OCI-LY3 (cell line): ENCODE measurements around the gene SULT2B1.

Source experiments
- EZH2phosphoT487 ChIP-seq: fragments of 200-600 bp; shearing (Covaris generic); IDR thresholded peaks from 2 replicates; pipeline ENCODE4 v1.6.1; 2018; ENCODE audit warnings: antibody characterized with exemption, mixed run types, low read depth
- TF ChIP-seq, protein P1 (sequence below): fragments of 200-600, 300-600 bp; sonication (generic); IDR thresholded peaks from 2 replicates; pipeline ENCODE4 v1.5.1; 2014; ENCODE audit warnings: antibody characterized with exemption, low read length, low read depth

DNA sequence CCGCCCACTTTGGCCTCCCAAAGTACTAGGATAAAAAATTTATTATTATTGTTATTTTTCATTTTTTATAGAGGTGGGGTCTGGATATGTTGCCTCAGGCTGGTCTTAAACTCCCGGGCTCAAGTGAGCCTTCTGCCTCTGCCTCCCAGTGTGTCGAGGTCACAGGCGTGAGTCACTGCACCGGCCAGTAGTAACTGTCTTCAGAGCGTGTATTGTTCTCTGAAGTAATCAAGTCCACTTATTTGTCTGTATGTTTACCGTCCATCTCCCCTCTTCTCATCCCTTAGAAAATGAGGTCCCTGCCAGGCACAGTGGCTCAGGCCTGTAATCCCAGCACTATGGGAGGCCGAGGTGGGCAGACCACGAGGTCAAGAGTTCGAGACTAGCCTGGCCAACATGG is 18.2 kb upstream of the SULT2B1 start:
- TF ChIP-seq, protein P1, sequence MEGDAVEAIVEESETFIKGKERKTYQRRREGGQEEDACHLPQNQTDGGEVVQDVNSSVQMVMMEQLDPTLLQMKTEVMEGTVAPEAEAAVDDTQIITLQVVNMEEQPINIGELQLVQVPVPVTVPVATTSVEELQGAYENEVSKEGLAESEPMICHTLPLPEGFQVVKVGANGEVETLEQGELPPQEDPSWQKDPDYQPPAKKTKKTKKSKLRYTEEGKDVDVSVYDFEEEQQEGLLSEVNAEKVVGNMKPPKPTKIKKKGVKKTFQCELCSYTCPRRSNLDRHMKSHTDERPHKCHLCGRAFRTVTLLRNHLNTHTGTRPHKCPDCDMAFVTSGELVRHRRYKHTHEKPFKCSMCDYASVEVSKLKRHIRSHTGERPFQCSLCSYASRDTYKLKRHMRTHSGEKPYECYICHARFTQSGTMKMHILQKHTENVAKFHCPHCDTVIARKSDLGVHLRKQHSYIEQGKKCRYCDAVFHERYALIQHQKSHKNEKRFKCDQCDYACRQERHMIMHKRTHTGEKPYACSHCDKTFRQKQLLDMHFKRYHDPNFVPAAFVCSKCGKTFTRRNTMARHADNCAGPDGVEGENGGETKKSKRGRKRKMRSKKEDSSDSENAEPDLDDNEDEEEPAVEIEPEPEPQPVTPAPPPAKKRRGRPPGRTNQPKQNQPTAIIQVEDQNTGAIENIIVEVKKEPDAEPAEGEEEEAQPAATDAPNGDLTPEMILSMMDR: no peak
- no peak for TF ChIP-seq EZH2phosphoT487
